GM18526 (cell line): ENCODE data around the gene MEX3D.

Experiments used
- POLR2A ChIP-seq: IDR thresholded peaks from 3 replicates; pipeline ENCODE4 v1.6.1; 2011; ENCODE audit not compliant: insufficient read length; ENCODE audit errors: extremely low read depth

The MEX3D gene

DNA sequence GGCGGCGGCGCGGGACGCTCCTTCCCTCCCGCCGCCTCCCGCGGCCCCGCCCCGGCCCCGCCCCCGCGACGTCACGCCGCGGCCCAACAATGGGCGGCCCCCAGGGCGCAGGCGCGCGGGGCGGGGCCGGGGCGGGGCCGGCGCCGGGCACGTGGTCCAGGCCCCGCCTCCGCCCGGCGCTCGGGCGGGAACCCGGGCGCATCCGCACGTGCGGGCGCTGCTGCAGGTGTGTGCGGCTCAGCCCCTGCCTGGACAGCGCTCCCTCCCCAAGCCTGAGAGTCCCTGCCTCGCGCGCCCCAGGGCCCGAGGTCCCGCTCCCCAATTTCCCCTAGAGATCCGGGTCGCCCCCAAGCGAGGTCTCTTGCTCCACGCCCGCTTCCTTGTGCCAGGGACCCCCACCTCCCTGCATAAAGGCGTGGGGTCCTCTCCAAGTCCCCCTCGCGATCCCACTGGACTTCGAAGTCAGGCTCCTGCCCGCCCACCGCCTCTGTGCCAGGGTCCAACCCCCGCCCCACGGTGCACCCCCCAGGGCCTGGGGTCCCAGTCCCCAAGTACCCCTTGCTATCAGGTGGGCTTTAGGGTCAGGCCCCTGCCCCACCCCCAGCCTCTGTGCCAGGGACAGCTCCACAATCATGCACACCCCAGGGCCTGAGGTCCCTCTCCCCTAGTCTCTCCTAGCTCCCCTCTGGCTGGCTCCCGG, at the start of gene MEX3D:
MEX3D (minus strand) TSS at position 6 of the 700 bp plus-strand sequence. CDS start 267 bp downstream, outside the sequence.
- TF ChIP-seq POLR2A, result no peak

DNA sequence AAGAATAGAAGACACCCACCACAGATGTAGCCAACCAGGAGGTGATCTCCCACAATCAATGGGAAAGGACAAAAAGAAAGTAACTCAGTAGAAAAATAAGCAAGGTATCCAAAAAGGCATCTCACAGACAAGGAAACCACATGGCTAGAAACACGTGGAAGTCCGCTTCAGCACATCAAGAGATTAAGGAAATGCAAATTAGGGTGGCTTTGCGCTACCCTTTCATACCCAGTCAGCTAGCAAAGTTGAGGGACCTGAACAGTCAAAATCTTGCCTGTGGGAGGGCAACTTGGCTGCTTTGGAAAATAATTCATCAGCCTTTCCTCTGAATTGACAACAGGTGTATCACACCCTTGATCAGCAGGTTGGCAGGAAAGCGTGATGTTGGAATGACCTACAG, 48.8 kb upstream of the MEX3D start:
- no peak for TF ChIP-seq POLR2A

DNA sequence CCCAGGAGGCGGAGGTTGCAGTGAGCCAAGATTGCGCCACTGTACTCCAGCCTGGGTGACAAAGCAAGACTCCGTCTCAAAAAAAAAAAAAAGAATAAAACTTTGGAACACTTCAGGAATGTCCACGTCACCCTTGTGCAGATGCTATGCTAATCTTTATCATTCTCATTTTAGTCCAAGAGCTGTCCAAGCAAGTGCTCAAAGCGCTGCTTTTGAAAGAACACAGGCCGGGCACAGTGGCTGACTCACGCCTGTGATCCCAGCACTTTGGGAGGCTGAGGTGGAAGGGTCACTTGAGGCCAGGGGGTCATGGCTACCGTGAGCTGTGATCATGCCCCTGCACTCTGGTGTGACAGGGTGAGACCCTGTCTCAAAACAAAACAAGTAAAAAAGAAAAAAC, 48.3 kb upstream of the MEX3D start:
- no peak for TF ChIP-seq POLR2A

DNA sequence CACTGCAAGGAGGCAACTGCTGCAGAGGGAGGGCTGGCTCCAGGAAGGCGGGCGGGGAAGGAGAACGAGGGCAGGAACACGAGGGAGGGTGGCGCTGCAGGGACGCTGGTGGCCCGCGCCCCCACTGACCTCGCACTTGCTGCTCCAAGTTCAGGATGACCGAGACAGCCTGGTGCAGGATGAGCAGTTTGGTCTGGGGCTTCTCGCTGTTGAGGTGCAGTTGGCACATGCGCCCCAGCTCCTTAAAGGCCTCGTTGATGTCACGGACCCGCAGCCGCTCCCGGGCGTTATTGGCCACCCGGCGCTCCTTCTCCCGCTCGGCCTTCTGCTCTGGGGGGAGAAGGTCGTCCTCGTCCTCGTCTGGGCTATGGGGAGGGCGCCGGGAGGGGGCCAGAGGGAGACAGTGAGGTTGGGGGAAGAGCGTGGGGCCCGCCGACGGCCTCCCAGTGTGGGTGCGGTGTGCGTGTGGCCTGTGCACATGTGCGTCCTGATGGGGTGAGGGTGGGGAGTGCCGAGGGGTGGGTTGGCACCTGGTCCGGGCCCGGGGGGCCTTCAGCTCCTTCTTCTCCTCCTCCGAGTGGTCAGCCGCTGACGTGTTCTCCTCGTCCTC, 47.1 kb upstream of the MEX3D start:
- no peak for TF ChIP-seq POLR2A

DNA sequence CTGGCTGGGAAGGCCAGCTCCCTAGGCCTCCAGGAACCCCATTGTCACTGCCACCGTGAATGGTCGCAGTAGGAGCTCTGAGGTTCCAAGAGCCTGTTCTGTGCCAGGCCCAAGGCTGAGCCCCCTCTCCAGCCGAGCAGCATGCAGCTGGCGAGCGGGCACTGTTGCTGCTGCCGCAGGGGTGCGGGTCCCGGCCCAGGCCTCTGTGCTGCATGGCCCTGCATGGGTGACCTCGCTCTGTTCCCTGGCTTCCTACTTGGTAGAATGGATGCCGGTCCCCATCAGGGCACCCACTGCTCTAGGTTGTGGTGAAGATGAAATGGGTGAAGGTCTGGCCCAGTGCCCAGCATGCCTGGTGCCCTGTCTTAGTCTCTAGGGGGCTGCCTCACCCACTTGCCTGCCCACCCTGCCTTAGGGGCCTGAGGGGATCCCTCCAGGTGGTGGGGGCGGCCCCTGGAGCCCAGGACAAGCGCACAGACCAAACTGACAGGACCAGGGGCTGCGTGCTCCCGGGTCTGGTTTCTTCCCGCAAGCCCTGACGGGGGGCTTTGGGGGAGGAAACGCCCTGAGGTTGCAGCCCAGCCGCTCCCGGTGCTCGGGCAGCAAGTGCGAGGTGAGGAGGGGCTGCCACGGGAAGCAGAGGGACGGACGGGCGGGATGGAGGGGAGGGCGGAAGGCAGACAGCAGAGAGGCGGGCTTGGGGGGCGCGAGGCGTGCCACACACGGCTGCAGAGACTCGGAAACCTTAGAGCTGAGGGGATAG, 45.9 kb upstream of the MEX3D start:
- no peak for TF ChIP-seq POLR2A

DNA sequence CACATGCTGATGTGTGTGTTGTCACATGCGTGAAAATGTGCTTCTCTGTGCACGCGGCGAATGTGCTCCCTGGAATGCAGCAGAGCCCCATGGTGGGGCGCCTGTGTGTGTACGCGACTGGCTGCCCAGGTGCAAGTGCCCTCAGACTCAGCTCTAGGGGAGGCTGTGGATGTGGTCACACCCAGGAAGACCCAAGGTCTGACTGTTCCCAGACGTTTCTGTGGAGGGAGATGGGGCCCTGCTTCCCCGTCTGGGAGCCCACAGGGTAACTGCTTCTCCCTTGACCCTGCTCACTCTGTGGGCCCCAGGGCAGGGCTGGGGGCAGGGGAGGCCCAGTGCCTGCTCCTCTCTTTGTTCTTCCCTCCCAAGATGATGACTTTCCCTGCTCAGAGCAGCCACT, 45.0 kb upstream of the MEX3D start:
- TF ChIP-seq POLR2A, result no peak

DNA sequence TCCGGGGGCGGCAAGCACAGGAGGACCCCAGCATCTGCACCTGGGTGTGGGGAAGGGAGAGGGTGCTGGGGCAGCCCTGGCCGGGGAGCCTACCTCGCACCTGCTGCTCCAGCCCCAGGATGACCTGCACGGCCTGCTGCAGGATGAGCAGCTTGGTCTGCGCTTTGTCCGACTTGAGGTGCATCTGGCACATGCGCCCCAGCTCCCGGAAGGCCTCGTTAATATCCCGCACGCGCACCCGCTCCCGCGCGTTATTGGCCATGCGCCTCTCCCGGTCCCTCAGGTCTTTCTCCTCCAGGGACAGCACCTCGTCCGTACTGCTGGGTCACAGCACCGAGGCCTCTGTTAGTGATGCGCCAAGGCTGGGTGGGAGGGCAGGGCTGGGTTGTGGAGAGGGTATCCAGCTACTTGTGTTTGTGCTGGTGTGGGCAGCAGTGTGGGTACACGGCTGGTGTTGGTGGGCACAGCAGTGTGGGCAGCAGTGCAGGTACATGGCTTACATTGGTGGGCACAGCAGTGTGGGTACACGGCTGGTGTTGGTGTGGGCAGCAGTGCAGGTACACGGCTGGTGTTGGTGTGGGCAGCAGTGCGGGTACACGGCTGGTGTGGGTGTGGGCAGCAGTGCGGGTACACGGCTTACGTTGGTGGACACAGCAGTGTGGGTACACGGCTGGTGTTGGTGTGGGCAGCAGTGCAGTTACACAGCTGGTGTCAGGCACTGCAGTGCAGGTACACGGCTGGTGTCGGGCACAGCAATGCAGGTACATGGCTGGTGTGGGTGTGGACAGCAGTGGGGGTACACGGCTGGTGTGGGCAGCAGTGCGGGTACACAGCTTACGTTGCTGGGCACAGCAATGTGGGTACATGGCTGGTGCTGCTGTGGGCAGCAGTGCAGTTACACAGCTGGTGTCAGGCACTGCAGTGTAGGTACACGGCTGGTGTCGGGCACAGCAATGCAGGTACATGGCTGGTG, 44.3 kb upstream of the MEX3D start:
- TF ChIP-seq POLR2A, result no peak

DNA sequence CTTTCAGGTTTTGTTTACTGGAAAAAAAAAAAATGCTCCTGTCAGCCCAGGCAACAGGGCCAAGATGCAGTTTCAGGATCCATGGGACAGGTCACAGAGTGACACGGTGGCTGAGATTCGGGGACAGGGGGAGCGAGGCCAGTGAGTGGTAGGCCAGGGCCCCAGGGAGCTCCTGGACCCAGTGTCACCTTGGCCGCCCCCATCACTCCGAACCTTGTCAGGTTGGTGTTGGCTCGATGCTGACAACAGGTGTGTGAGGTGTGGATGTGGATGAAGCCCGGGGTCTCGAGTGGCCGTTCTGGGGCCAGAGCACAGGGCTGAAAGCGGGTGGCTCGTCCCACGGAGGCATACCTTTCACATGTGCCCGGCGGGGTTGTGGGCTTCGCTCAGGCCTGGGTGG, 43.2 kb upstream of the MEX3D start:
- TF ChIP-seq POLR2A, result no peak

DNA sequence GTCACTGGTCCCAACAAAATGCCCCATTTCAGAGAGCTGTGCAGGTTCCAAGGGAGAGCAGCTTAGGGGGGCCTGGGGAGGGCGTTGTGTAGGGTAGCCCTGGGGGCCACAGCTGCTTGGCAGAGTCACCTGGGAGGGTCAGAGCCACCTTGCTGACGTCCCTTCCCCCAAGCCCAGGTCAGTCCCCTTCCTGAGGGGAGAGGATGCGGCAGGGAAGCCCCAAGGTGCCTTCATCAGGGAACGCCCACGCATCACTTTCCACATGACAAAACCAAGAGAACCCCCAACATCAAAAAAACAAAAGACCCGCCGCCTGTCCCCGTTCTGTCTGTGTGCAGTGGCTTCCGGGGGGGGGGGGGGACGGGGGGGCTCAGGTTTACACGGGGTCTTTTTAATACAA, 42.5 kb upstream of the MEX3D start:
- TF ChIP-seq POLR2A, result no peak

DNA sequence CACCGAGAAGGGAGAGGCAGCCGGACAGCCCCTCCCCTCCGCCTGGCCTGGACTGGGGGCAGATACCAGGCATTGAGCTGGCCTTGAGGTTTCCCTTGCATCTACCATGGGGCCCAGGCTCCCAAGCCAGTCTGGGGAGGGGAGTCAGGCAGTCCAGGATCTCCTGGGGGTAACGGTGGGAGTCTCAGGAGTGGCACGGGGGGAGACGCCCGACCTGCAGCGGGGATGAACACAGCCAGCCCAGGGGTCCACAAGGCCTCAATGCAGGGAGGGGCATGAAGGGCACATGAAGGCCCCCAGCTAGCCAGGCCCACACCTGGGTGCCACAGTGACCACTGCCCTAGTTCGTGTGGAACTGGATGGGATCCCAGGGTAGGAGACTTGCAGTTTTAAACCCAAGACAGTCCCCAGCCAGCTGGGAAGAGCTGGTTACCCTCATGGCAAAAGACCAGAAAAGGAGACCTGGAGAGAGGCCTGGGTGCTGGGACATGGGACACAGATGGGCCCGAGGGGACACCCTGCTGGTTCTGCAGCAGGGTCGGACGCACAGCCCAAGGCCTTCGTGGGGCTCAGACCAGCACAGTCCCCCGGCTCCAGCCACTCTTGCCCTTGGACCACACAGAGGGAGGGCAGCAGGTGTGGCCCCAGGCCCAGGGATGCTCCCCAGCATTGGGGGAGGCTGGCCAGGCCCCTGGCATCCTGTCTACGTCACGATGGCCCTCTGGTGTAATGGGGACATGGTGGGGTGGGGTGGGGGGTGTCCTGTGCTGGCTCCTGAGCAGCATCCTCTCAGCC, 41.8 kb upstream of the MEX3D start:
- no peak for TF ChIP-seq POLR2A

DNA sequence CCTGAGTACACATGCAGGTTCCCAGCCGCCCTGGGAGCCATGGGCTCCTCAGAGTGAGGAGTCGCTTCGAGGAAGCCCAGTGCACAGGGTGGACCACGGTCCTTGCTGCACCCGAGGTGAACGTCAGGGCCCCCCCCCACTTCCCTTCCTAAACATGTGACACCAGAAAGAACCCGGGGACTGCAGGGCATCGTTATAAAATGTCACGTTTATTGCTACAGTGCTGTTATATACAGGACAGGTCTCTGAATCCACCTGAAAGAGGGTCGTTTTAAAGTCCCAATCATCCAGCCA, 40.9 kb upstream of the MEX3D start:
- no peak for TF ChIP-seq POLR2A

DNA sequence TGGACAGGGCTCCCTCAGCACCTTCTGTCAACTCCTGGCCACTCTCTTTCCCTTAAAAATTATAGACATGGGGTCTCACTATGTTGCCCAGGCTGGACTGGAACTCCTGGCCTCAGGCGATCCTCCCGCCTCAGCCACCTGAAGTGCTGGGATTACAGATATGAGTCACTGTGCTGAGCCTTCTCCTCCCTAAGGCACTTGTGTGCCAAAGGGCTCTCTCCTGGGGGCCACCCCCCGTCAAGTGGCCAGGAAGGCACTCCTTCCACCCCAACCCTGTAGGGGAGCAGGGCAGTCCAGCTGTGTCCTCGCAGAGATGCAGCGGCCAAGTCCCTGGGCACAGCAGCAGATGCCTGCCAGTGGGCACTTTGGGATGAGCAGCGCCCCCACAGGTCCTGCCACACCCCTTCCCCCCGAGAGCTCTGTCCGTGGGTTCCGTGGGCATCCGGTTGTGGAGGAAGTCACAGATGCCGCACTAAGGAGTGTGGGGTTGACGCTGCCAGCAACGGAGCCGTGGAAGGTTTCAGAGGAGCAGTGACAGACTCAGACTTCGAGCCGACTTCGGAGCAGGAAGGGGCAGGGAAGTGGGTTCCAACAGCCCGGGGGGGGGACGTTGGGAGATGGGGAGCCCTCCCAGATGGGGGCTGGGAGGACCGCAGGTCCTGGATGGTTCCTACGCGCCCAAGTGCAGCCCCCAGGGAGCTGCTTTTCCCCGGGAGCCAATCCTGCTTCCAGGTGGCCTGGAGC, 40.4 kb upstream of the MEX3D start:
- TF ChIP-seq POLR2A, result no peak

DNA sequence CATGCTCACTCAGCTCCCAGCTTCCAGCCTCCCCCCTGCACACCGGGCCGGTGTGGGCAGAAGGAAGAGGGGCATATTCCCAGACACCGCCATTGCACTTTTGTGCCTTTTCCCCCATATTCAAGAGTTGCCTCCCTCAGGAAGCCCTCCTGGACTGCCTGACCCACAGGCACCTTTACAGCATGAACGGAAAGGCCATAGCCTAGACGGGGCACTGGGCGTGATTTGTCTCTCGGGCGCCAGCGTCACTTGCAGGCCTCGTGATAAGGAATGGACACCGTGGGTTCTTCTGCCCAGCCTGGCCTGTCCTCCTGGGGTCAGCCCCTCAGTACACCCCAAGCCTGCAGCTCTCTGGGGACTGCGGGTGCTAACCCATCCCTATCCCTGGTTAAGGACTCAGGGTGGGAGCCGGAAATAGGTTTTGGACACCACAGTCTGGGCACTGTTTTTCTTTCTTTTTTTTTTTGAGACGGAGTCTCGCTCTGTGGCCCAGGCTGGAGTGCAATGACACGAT, 38.1 kb upstream of the MEX3D start:
- TF ChIP-seq POLR2A, result no peak
